Mucosa of rectum (tissue), 2 donors: ENCODE results near the gene CCKAR.
"Not testable (repeated sequence)": the region's sequence is repeated elsewhere in the genome, so short reads cannot be mapped to it uniquely, and the experiment has no call there.

Experiments
- H3K27ac ChIP-seq, 2 donors: one replicate each; pipeline ENCODE4 v1.7.0; 2013; ENCODE audit warnings: inconsistent platforms in 2 of 2, low read depth in 2 of 2, low read length in 2 of 2
- H3K27me3 ChIP-seq, 2 donors: one replicate each; pipeline ENCODE4 v1.7.0; 2013; ENCODE audit warnings: low read length in 2 of 2; ENCODE audit not compliant: control insufficient read depth in 2 of 2, insufficient read depth in 2 of 2
- H3K36me3 ChIP-seq, 2 donors: one replicate each; pipeline ENCODE4 v1.7.0; 2013; ENCODE audit warnings: low read length in 2 of 2; ENCODE audit not compliant: control insufficient read depth in 2 of 2, insufficient read depth in 2 of 2
- H3K4me1 ChIP-seq, 2 donors: one replicate each; pipeline ENCODE4 v1.7.0; 2013; ENCODE audit warnings: low read length in 2 of 2, mild to moderate bottlenecking in 1 of 2; ENCODE audit not compliant: control insufficient read depth in 2 of 2, insufficient read depth in 2 of 2
- H3K4me3 ChIP-seq, 2 donors: one replicate each; pipeline ENCODE4 v1.7.0; 2013; ENCODE audit warnings: low read length in 2 of 2
- H3K9ac ChIP-seq, 2 donors: one replicate each; pipeline ENCODE4 v1.7.0; 2013; ENCODE audit warnings: low read length in 2 of 2, low read depth in 1 of 2, mild to moderate bottlenecking in 1 of 2
- H3K9me3 ChIP-seq, 2 donors: one replicate each; pipeline ENCODE4 v1.7.0; 2013; ENCODE audit warnings: low read length in 2 of 2; ENCODE audit not compliant: control insufficient read depth in 2 of 2
- donor health status: healthy.
- donor health status: Normal muscosa, but diverticular disease.

The CCKAR gene

DNA sequence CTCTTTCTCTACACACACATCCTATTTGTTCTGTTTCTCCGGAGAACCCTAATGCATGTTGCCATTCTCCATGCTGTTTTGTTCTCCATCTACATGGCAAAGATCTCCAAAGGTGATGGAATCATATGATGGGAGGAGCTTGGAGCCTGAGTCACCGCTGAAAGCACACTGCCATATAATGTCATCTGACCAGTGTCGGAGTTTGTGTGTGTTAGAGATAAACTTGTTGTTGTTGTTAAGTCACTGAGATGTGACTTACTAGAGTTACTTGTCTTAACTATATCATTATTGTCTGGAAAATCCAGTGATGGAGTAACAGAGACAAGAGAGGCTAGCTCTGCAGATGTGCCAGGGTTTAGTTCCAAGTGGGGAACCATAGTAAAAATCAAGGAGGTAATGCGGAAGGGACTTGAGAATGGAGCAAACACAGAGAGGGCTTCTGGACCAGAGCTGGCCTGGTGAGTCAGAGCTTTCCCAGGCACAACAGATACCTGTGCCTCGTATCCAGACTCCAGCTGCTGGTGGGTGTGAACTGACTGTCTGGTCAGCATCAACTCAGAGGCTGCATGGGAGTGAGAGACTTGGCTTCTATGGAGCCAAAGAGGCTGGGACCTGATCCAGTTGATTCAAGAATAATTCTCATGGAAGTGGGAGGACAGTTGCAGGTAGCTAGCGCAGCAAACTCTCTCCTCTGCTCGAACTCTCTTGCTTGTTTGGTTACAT, 30.6 kb upstream of the CCKAR start:
- H3K36me3 ChIP-seq: no peaks in the 10 kb centered on the region

DNA sequence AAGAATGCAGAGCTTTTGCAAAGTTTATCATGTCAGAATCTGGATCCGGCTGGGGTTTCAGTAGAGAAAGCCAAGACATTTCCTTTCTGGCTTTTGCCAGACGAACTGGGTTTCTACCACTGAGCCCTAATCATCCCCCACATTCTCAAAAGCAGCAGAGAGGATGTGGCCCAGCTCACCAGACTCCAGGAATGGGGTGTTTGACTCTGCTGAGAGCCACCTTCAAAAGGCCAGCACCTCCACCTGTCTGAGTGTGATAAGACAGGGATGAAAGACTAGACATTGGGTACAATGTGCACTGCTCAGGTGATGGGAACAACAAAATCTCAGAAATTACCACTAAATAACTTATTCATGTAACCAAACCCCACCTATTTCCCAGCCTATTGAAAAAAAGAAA, 25.7 kb upstream of the CCKAR start:
- Histone ChIP-seq H3K4me3 (no peak overlapping the region), H3K27ac (no peak overlapping the region), H3K9me3 (no peaks in the 10 kb centered on the region), H3K4me1 (no peaks in the 10 kb centered on the region), H3K27me3 (no peaks in the 10 kb centered on the region), H3K9ac (no peak overlapping the region), H3K36me3 (no peaks in the 10 kb centered on the region)

More for the DNA sequence above, 30.6 kb upstream of the CCKAR start:
- Histone ChIP-seq H3K4me3 (no peak overlapping the region), H3K27ac (no peak overlapping the region), H3K4me1 (no peaks in the 10 kb centered on the region), H3K9me3 (no peaks in the 10 kb centered on the region), H3K27me3 (peaks cover 0 to 2% of the 10 kb centered on the region in 2 donors), H3K9ac (no peak overlapping the region)

DNA sequence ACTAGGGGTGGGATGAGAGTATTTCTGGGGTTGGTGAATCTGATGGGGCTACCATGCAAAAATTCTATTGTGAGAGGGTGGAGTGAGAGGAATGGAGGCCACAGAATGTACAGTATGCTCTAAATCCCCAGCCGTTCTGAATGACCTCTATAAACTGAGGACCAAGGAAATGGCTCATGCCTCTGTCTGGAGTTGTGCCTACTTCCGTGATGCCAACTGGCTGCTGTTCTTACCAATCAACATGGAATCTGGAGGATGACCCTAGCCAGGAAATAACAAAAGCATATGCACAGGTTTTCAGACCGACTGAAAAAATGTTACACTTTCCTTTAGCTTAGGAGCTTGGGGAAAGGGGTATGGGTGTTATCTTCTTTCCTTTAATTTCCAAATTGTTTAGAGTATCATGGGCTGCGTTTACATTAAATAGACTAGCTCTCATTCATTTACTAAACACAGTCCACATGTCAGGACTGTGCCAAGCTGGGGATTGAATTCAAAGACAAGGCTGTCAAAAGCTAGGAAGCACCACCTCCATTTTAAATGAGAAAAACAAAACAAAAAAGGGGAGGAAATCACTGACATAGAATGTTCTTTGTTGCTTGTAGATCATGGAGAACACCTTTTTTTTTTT, 20.2 kb upstream of the CCKAR start:
- Histone ChIP-seq H3K9ac (no peak overlapping the region), H3K27me3 (no peaks in the 10 kb centered on the region), H3K4me3 (no peak overlapping the region), H3K27ac (no peak overlapping the region), H3K36me3 (no peaks in the 10 kb centered on the region), H3K4me1 (no peaks in the 10 kb centered on the region), H3K9me3 (no peaks in the 10 kb centered on the region)

DNA sequence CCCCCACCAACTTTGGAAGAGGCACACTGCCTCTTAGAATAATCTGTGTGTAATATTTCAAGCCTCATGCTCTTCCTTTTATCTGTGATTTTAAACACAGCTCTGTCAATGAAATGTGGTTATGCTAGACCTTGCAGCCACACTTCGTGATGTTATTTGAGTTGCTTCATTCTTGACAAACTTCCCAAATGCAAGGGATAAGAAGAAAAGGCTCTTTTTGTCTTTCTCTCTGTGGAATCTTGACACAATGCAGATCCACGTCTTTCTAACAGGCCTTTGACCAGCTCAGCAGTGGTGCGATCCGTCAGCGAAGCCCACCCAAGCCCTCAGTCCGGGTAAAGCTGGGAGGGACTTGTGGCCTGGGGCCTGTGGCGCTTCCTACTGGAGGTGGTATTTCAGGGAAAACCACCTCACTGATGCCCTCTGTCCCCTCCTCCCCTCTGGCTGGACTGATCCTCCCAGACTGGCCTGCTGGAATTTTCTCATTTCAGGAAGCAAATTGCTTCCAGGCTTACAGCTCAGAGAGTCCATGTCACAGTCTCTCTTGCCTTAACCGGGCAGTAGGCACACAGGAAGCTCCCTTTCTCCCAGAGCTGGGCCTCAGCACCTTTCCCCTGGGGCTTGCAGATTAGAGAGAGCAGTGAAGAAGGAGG, 19.5 kb upstream of the CCKAR start:
- no peaks in the 10 kb centered on the region for H3K9me3 ChIP-seq
- no peak overlapping the region for H3K4me3 ChIP-seq
- H3K27ac ChIP-seq: no peak overlapping the region
- no peak overlapping the region for H3K9ac ChIP-seq
- H3K36me3 ChIP-seq: no peaks in the 10 kb centered on the region
- H3K4me1 ChIP-seq: no peaks in the 10 kb centered on the region
- no peaks in the 10 kb centered on the region for H3K27me3 ChIP-seq

DNA sequence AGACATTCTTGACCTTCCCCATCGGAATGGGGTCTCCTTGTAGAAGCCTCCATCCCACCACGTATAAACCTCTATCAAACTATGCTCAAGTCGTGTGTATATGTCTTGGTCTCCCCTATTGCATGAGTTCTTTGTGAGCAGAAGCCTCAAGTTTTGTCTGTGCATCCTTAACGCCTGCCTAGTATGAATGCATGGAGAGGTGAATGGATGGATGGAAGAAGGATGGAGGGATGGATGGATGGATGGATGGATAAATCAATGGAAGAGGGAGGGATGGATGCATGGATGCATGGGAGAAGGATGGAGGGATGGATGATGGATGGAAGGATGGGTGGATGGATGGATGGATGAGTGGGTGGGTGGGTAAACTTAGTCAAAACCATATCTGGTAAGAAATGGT, 17.0 kb upstream of the CCKAR start:
- H3K9me3 ChIP-seq: no peaks in the 10 kb centered on the region
- no peak overlapping the region for H3K9ac ChIP-seq
- no peak overlapping the region for H3K4me3 ChIP-seq
- H3K36me3 ChIP-seq: no peaks in the 10 kb centered on the region
- H3K27me3 ChIP-seq: no peaks in the 10 kb centered on the region
- H3K27ac ChIP-seq: no peak overlapping the region
- no peaks in the 10 kb centered on the region for H3K4me1 ChIP-seq

DNA sequence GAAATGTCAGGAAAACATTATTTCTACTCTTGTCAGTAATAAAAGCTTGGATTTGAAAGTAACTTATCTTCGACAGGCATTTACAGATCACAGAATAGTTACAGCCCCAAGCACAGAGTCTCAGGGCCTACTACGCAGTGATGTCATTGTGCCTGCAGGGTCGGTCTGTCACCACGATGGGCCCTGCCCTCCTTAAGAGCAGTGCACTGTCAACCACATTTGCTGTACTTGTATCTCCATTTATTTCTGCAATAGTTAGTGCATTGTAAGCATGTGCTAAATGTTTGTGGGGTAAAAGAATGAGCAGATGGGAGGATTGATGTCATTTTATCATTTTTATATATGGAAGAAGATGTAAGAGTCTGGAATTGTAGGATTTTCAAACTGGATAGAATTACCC, 13.6 kb upstream of the CCKAR start:
- Histone ChIP-seq H3K9ac (no peak overlapping the region), H3K4me3 (no peak overlapping the region)

DNA sequence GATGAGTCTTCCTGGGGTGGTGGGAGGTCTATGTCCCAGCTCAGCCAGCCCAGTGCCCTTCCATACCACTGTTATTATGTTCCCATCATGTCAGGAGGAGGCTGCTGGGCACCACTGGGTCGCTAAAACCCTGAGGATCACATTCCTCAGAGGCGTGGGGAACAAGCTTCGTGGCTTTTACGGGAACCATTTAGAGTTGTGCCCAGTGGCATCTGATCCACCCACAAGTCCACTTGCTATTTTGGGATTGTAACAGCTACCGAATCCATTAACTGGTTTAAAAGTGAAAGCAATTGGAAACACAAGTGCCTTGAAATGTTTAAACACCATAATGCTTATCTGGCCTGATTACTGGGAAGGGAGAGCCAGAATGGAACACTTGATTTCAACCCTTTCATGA, 13.1 kb upstream of the CCKAR start:
- H3K27ac ChIP-seq: no peak overlapping the region
- H3K4me3 ChIP-seq: no peak overlapping the region
- H3K9me3 ChIP-seq: no peaks in the 10 kb centered on the region
- no peaks in the 10 kb centered on the region for H3K36me3 ChIP-seq
- no peaks in the 10 kb centered on the region for H3K4me1 ChIP-seq
- no peak overlapping the region for H3K9ac ChIP-seq
- H3K27me3 ChIP-seq: no peaks in the 10 kb centered on the region

More for the DNA sequence above, 13.6 kb upstream of the CCKAR start:
- Histone ChIP-seq H3K36me3 (no peaks in the 10 kb centered on the region), H3K27me3 (no peaks in the 10 kb centered on the region), H3K9me3 (no peaks in the 10 kb centered on the region), H3K4me1 (no peaks in the 10 kb centered on the region), H3K27ac (no peak overlapping the region)

DNA sequence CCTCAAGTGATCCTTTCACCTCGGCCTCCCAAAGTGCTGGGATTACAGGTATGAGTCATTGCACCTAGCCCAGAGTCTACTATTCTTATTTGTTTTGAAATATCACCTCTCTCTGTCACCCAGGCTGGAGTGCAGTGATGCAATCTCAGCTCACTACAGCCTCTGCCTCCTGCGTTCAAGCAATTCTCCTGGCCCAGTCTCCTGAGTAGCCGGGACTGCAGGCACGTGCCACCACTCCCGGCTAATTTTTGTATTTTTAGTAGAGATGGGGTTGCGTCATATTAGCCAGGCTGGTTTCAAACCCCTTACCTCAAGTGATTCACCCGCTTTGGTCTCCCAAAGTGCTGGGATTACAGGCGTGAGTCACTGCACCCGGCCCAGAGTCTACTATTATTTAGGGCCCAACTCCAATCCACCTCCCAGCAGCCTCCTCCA, 10.3 kb upstream of the CCKAR start:
- H3K4me1 ChIP-seq, H3K36me3 ChIP-seq, H3K27ac ChIP-seq, H3K9me3 ChIP-seq, H3K27me3 ChIP-seq, H3K9ac ChIP-seq, H3K4me3 ChIP-seq: not testable (repeated sequence)

DNA sequence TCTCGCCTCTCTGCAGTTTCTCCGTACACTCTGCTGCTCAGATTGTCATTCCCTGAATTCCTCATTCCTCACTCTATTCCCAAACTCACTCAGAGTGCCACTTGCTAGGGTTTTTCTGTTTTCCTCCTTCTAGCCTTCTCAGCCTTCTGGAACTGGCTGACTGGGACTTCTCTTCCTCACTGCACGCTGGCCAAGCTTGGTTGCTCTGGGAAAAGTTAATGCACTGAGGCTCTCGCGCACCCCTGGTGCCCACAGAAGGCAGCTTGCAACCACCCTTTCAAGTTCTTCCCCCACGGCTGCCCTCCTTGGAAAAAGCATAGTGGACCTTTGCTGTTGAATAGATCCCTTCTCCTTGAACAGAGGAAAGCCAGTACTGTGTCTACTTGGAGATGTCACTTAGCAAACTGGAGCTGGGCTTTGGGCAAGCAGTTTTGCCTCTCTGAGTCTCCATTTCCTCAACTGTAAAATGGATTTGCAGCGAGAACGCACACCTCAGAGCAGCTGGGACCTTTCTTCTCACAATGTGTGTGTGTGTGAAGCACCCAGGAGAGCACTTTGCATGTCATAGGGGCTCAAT, 6.0 kb upstream of the CCKAR start:
- Histone ChIP-seq H3K9me3 (no peaks in the 10 kb centered on the region), H3K4me3 (no peak overlapping the region), H3K36me3 (no peaks in the 10 kb centered on the region), H3K9ac (no peak overlapping the region), H3K4me1 (no peaks in the 10 kb centered on the region), H3K27me3 (no peaks in the 10 kb centered on the region), H3K27ac (no peak overlapping the region)

DNA sequence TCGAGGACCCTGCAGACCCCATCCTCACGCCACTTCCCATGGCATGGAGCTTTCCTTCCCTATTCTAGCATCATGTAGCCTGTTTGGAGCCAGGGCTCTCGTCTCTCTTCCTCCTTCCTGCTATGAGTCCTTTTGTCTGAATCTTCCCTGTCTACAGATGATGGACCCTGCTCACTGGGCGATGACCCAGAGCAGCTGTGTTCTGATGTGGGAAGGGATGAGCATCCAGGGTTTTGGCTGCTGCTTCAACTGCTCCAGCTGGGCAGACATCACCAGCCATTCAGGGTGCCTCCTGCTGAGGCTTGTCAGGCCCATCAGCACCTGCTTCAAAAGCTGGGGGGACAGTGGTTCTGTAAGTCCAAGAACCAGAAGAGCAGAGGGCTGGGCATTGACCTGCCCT, 3.2 kb upstream of the CCKAR start:
- Histone ChIP-seq H3K36me3 (no peaks in the 10 kb centered on the region), H3K27me3 (peaks cover 0 to 4% of the 10 kb centered on the region in 2 donors), H3K9me3 (no peaks in the 10 kb centered on the region), H3K4me1 (no peaks in the 10 kb centered on the region), H3K27ac (no peak overlapping the region), H3K9ac (no peak overlapping the region), H3K4me3 (no peak overlapping the region)
